NOMO-1 (cell line): ENCODE results near the gene MACROD2.

Source experiments
- DNase-seq, 2 experiments: peaks; one replicate each; lab custom pipeline; 2025; ENCODE audit not compliant: unreplicated experiment in 2 of 2; lab: John Stamatoyannopoulos, UW

The MACROD2 gene

DNA sequence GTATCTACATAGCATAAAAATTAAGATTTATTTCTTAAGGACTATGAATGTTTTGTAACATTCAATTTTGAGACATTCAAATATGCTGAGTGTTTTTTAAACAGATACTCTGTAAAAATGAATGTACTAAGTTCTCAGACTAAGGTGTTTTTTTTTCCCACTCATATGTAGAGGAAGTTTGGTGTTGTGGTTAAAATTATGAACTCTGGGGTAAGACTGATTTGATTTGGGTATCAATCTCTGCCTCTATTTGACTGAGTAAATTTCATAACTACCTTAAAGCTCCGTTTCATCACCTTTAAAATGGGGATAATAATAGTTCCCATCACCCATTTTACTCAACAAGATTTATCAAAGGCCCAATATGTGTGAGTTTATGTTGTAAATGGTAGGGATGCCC is 728.7 kb downstream of the MACROD2 start:
- DNase-seq: no peak

DNA sequence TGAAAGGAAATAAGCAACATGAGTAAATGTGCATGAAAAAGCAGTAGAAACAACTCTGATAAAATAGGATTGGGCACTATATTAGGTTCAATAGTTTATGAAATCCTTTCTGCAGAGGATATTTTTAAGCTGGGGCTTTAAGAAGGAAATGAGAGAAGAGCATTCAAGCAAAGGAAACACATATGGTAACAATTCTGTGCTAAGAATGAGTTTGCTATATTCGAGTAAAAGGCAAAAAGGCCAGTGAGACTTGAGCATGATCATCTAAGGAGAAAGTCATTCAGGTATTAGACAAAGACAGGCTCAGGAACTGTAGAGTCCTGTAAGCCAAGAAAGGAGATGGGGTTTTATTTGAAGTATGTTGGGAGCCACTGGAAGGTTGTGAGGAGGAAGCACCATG is 729.2 kb downstream of the MACROD2 start:
- DNase-seq: no peak

- no peak for DNase-seq
Measured at GRCh38 chr20:14726591-14726990, 731.3 kb downstream of the MACROD2 start.

- DNase-seq: no peak
Measured at GRCh38 chr20:14727485-14728150, 732.3 kb downstream of the MACROD2 start.

- DNase-seq: no peak
Measured at GRCh38 chr20:14729390-14729789, 734.1 kb downstream of the MACROD2 start.

- DNase-seq: no peak
Measured at GRCh38 chr20:14732343-14732742, 737.0 kb downstream of the MACROD2 start.

DNA sequence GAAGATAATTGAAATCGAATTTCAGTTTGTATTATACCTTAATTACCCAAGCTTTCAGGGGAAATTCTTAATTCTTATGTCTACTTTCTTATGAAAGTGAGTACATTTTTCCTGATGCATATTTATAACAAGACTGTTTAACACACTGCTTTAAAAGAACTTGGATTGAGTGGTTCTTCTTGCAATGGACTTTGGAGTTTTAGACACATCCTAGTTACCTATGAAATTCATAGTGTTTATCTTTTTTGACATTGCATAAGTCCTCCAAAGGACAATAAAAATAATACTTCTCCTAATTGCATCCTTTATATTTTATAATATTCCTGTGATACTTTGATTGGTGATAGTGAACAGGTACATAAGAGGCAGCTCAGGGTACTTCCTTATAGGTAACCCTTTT is 737.7 kb downstream of the MACROD2 start:
- DNase-seq: no peak

DNA sequence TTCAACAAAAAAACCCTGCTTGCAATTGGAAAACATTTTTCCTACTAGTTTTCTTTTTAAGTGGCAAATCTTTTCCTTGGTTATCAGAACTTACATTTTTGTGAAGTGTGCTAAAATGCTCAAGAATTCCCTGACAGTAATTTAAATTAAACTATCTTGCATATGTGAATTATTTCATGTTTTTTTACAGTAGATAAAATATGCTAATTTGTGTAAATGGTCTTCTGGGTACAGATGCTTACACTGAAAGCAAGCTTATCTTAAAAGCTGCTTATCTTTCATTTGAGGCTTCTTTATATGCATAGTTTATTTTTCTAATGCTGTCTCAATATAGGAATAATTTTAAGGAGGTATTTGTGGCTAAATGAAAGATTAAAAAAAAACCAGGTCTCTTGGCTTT is 745.1 kb downstream of the MACROD2 start:
- DNase-seq: no peak

DNA sequence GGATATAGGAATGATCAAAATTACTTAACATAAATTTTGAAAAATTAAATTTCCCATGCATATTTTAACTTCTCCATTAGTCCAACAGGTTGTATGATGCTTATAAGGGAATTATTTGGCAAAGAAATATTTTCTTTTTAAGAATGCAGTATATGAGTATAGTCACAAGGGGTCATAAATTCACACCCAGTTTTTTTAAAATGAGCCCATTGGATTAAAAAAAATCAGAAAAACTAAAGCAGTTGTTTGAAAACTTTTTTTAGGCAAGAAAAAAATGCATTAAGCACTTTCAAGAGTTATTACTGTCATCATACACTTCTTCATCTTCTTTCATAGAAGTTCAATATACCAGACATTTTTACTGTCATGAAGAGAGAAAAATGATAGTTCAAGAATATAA is 746.3 kb downstream of the MACROD2 start:
- DNase-seq: no peak

- no peak for DNase-seq
Measured at GRCh38 chr20:14744723-14745122, 749.4 kb downstream of the MACROD2 start.

DNA sequence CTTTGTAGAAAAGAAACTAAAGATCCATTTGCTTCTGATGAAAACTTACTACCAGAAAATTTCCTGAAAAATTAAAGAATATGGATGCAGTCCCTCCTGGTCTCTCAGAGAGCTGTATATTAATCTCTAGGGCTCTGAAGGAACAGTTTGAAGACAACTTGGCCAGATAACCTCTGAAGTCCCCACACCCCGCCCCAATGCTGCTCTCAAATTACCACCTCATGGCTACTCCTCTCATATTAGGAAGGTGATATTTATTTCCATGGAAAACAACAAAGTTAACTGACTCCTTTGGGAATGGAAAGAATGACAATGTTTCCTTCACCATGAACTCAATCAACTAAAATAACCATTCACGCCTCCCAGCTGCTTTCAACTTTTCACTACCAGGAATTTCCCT is 750.5 kb downstream of the MACROD2 start:
- DNase-seq: no peak

DNA sequence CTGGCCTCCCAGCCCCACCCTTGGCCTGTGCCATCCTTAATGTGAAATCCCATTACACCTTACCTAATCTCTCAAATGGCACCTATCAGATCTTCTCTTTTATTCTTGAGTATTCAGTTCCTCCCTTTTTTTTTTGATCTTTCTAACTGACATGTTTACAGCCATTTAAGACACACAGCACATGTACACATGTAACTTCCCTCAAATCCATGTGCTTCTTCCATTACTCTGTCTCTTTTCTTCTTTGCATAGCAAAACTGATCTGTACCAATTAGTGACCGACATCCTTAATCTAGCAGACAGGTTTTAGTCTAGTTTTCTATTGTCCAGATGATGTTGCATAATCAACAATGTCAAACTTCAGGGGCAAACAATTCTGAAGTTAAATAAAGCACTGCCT is 755.9 kb downstream of the MACROD2 start:
- no peak for DNase-seq

DNA sequence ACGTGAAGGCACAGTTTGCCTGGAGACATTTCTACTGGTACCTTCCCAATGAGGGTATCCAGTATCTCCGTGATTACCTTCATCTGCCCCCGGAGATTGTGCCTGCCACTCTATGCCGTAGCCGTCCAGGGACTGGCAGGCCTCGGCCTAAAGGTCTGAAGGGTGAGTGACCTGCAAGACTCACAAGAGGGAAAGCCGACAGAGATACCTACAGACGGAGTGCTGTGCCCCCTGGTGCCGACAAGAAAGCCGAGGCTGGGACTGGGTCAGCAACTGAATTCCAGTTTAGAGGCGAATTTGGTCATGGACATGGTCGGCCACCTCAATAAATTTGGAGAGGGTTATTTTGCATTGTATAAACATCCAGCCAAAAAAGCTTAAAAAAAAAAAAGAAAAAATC is 762.4 kb downstream of the MACROD2 start:
- DNase-seq: no peak

- DNase-seq: no peak
Measured at GRCh38 chr20:14758356-14758755, 763.0 kb downstream of the MACROD2 start.

- DNase-seq: no peak
Measured at GRCh38 chr20:14759979-14760378, 764.7 kb downstream of the MACROD2 start.

DNA sequence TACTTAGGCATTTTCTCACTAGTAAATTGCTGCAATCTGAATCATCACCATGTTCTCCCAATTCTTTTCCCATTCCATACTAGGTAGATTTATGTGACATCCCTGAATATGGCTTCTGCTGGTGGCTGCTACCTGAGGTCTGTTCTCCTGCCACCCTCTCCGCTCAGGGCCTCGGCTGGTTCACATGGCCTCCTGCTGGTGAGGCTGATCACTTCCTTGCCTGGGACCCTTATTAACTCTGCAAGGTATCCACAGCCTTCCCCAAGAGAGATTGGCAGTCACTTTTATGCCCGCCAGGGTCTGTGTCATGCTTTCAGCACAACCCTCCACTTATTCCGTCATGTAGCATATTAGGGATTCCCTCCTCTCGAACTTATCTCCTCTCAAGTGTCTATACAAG is 766.6 kb downstream of the MACROD2 start:
- no peak for DNase-seq

GRCh38 chr20:14764511-14765369 is 769.4 kb downstream of the MACROD2 start:
- no peak for DNase-seq

- DNase-seq: no peak
Measured at GRCh38 chr20:14765370-14765701, 770.0 kb downstream of the MACROD2 start.

DNA sequence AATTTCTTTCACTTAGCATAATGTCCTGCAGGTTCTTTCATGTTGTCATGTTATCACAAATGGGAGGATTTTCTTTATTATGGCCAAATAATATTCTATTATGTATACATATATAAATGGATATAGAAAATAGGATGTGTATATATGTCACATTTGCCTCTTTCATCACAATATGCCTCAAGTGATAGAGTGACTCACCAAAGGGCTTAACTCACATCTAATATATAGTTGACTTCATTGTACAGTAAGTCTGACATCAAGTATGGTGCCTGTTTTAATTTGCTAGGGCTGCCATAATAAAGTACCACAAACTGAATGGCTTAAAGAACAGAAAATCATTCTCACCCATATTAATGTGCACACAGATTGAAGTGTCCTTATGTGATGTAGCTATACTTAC is 778.2 kb downstream of the MACROD2 start:
- DNase-seq: no peak

- DNase-seq: no peak
Measured at GRCh38 chr20:14775778-14776177, 780.5 kb downstream of the MACROD2 start.

- DNase-seq: no peak
Measured at GRCh38 chr20:14777591-14777990, 782.3 kb downstream of the MACROD2 start.

GRCh38 chr20:14778096-14778495 is 782.8 kb downstream of the MACROD2 start:
- DNase-seq: no peak
